H1 (cell line): ENCODE measurements around the gene CHRNA1. TPM values are rescaled to one million over a fixed set of nuclear protein-coding genes. Genes with fewer than 3 reads are reported as not detected.

ENCODE experiments used
- CTCF ChIA-PET: fragments of 300-600 bp; sonication (Branson Sonifier 250); formaldehyde crosslinking; loops from one replicate; lab custom pipeline; 2021; ENCODE audit not compliant: partially characterized antibody; lab: Charles Lee
- POLR2A ChIA-PET: fragments of 300-600 bp; sonication (Branson Sonifier 250); formaldehyde crosslinking; loops from one replicate; lab custom pipeline; 2021; ENCODE audit warnings: inconsistent platforms; ENCODE audit not compliant: partially characterized antibody; lab: Charles Lee
- DNase-seq, 2 experiments: peaks; one replicate each; pipeline versions ENCODE4 v3.0.0 to v3.0.0-alpha.2; 2010 to 2022; ENCODE audit warnings: low spot score in 2 of 2, low read depth in 1 of 2, mixed read lengths in 1 of 2
- FAIRE-seq: peaks from 2 replicates; lab custom pipeline; 2011; peaks lifted over from hg19 to GRCh38; lab: Jason Lieb, UNC
- H2AFZ ChIP-seq: 2 replicates; pipeline ENCODE4 v1.8.1; 2012; ENCODE audit warnings: low read length, inconsistent platforms
- H2AK5ac ChIP-seq: 2 replicates; pipeline ENCODE4 v1.6.1; 2013; ENCODE audit warnings: low read depth, low read length
- H2BK120ac ChIP-seq: replicated peaks from 2 replicates; pipeline ENCODE3; 2013; ENCODE audit warnings: low read depth, low read length, inconsistent platforms
- H2BK12ac ChIP-seq: 2 replicates; pipeline ENCODE4 v1.6.1; 2013; ENCODE audit warnings: low read depth, low read length
- H2BK15ac ChIP-seq: 2 replicates; pipeline ENCODE4 v1.6.1; 2013; ENCODE audit warnings: low read length
- H2BK20ac ChIP-seq: 2 replicates; pipeline ENCODE4 v1.6.1; 2013; ENCODE audit warnings: low read length
- H2BK5ac ChIP-seq: 2 replicates; pipeline ENCODE4 v1.6.1; 2013; ENCODE audit warnings: low read depth, low read length
- H3K14ac ChIP-seq: 2 replicates; pipeline ENCODE4 v1.6.1; 2013; ENCODE audit warnings: inconsistent platforms; ENCODE audit not compliant: insufficient read length
- H3K18ac ChIP-seq: 2 replicates; pipeline ENCODE4 v1.6.1; 2013; ENCODE audit warnings: low read length; ENCODE audit errors: extremely low read depth
- H3K23ac ChIP-seq: 2 replicates; pipeline ENCODE4 v1.6.1; 2013; ENCODE audit warnings: inconsistent platforms; ENCODE audit not compliant: insufficient read length
- H3K23me2 ChIP-seq: 2 replicates; pipeline ENCODE4 v1.6.1; 2013; ENCODE audit warnings: low read depth, low read length
- H3K27ac ChIP-seq: 2 replicates; pipeline ENCODE4 v1.6.1; 2011; ENCODE audit warnings: low read depth, low read length, inconsistent platforms
- H3K27me3 ChIP-seq, 4 experiments: replicated peaks in 1 of 4; 1 replicate in 1 of 4; 2 replicates in 3 of 4; pipeline versions ENCODE4 v1.6.1 to v1.8.1; 2011 to 2013; ENCODE audit warnings: low read length in 3 of 4, mild to moderate bottlenecking in 3 of 4, inconsistent platforms in 2 of 4, mixed read lengths in 2 of 4, moderate library complexity in 1 of 4; ENCODE audit not compliant: control insufficient read depth in 3 of 4, insufficient read depth in 3 of 4; ENCODE audit errors: extremely low read depth in 1 of 4
- H3K36me3 ChIP-seq, 4 experiments: 2 replicates each; pipeline versions ENCODE4 v1.6.1 to v1.8.1; 2011 to 2013; ENCODE audit warnings: mild to moderate bottlenecking in 4 of 4, low read length in 3 of 4, moderate library complexity in 2 of 4, control low read depth in 1 of 4, inconsistent platforms in 1 of 4; ENCODE audit not compliant: insufficient read depth in 4 of 4, control insufficient read depth in 2 of 4
- H3K4ac ChIP-seq: replicated peaks from 2 replicates; pipeline ENCODE3; 2013; ENCODE audit warnings: low read length, low read depth, mixed read lengths, inconsistent platforms; ENCODE audit not compliant: insufficient read length
- H3K4me1 ChIP-seq, 4 experiments: replicated peaks in 1 of 4; 1 replicate in 1 of 4; 2 replicates in 3 of 4; pipeline versions ENCODE4 v1.6.1 to v1.8.1; 2011 to 2013; ENCODE audit warnings: low read length in 3 of 4, inconsistent platforms in 2 of 4, mixed read lengths in 1 of 4; ENCODE audit not compliant: insufficient read depth in 4 of 4, control insufficient read depth in 3 of 4
- H3K4me2 ChIP-seq, 2 experiments: 2 replicates each; pipeline versions ENCODE4 v1.6.1 to v1.8.1; 2011 to 2013; ENCODE audit warnings: low read depth in 2 of 2, low read length in 2 of 2, control low read depth in 1 of 2, inconsistent platforms in 1 of 2, mild to moderate bottlenecking in 1 of 2; ENCODE audit not compliant: insufficient read depth in 1 of 2
- H3K4me3 ChIP-seq, 4 experiments: fragments of 200-600, 300-600 bp in 1 of 4; sonication (generic), shearing (Covaris generic), sonication (Bioruptor Twin) in 1 of 4; 2 replicates each; pipeline versions ENCODE4 v1.5.1 to v1.8.1; 2011 to 2016; ENCODE audit warnings: low read length in 4 of 4, low read depth in 3 of 4, control low read depth in 2 of 4, inconsistent platforms in 2 of 4, mild to moderate bottlenecking in 2 of 4, mixed read lengths in 1 of 4, moderate library complexity in 1 of 4; ENCODE audit not compliant: insufficient read depth in 2 of 4; ENCODE audit errors: extremely low read depth in 1 of 4
- H3K56ac ChIP-seq: replicated peaks from 2 replicates; pipeline ENCODE3; 2013; ENCODE audit warnings: low read depth, mild to moderate bottlenecking, mixed read lengths, low read length, inconsistent platforms; ENCODE audit not compliant: insufficient read length
- H3K79me1 ChIP-seq: 2 replicates; pipeline ENCODE4 v1.6.1; 2013; ENCODE audit warnings: low read depth, low read length, control low read depth
- H3K79me2 ChIP-seq, 2 experiments: 2 replicates each; pipeline versions ENCODE4 v1.6.1 to v1.8.1; 2012 to 2013; ENCODE audit warnings: low read length in 2 of 2, mild to moderate bottlenecking in 2 of 2, inconsistent platforms in 1 of 2; ENCODE audit not compliant: insufficient read depth in 2 of 2, control insufficient read depth in 1 of 2
- H3K9ac ChIP-seq, 4 experiments: replicated peaks in 1 of 4; 1 replicate in 1 of 4; 2 replicates in 3 of 4; pipeline versions ENCODE4 v1.6.1 to v1.8.1; 2011 to 2013; ENCODE audit warnings: low read depth in 3 of 4, low read length in 3 of 4, control low read depth in 2 of 4, mild to moderate bottlenecking in 2 of 4, moderate library complexity in 2 of 4, inconsistent platforms in 1 of 4; ENCODE audit errors: extremely low read depth in 1 of 4
- H3K9me3 ChIP-seq, 2 experiments: 2 replicates each; pipeline versions ENCODE4 v1.6.1 to v1.8.1; 2012 to 2013; ENCODE audit warnings: mild to moderate bottlenecking in 2 of 2, moderate library complexity in 2 of 2, control low read depth in 1 of 2, inconsistent platforms in 1 of 2, low read depth in 1 of 2, low read length in 1 of 2, mixed read lengths in 1 of 2; ENCODE audit not compliant: insufficient read depth in 2 of 2
- H4K20me1 ChIP-seq, 2 experiments: replicated peaks in 1 of 2; 2 replicates each; pipeline versions ENCODE3 to v1.8.1; 2011 to 2013; ENCODE audit warnings: inconsistent platforms in 2 of 2, low read length in 2 of 2, mild to moderate bottlenecking in 1 of 2; ENCODE audit not compliant: insufficient read depth in 2 of 2, control insufficient read depth in 1 of 2
- H4K5ac ChIP-seq: 2 replicates; pipeline ENCODE4 v1.6.1; 2013; ENCODE audit warnings: low read length, low read depth, mixed read lengths, inconsistent platforms; ENCODE audit not compliant: insufficient read length
- H4K8ac ChIP-seq: 2 replicates; pipeline ENCODE4 v1.8.0; 2013; ENCODE audit warnings: mild to moderate bottlenecking, moderate library complexity, low read length, inconsistent platforms; ENCODE audit not compliant: insufficient read depth; ENCODE audit errors: extremely low read depth
- H4K91ac ChIP-seq: replicated peaks from 2 replicates; pipeline ENCODE3; 2013; ENCODE audit warnings: low read length, mixed read lengths, inconsistent platforms; ENCODE audit not compliant: insufficient read length
- CBX5 ChIP-seq: fragments of 300-800, 300-1000 bp; sonication (generic); IDR thresholded peaks from 2 replicates; pipeline ENCODE4 v1.7.1; 2016; ENCODE audit warnings: antibody characterized with exemption, low read length, low read depth
- CHD1 ChIP-seq: IDR thresholded peaks from 2 replicates; pipeline ENCODE4 v1.6.1; 2012; ENCODE audit warnings: low read depth, low read length, improper control_type of control experiment
- CREB1 ChIP-seq: IDR thresholded peaks from 2 replicates; pipeline ENCODE4 v1.6.1; 2012; ENCODE audit warnings: inconsistent platforms
- EGR1 ChIP-seq: IDR thresholded peaks from 2 replicates; pipeline ENCODE4 v1.6.1; 2011; ENCODE audit warnings: low read depth, low read length, borderline replicate concordance
- FOSL1 ChIP-seq: IDR thresholded peaks from 2 replicates; pipeline ENCODE4 v1.6.1; 2011; ENCODE audit warnings: mild to moderate bottlenecking, low read depth, low read length, moderate library complexity; ENCODE audit not compliant: insufficient read depth
- HDAC2 ChIP-seq, 2 experiments: fragments of 300-600 bp in 1 of 2; sonication (generic) in 1 of 2; IDR thresholded peaks; 2 replicates each; pipeline ENCODE4 v1.6.1; 2011 to 2012; ENCODE audit warnings: low read depth in 2 of 2, low read length in 2 of 2, mild to moderate bottlenecking in 2 of 2, moderate library complexity in 2 of 2, borderline replicate concordance in 1 of 2, inconsistent platforms in 1 of 2
- JUN ChIP-seq: IDR thresholded peaks from 2 replicates; pipeline ENCODE4 v1.6.1; 2011; ENCODE audit warnings: low read depth, mild to moderate bottlenecking, improper control_type of control experiment, low read length
- NANOG ChIP-seq: IDR thresholded peaks from 2 replicates; pipeline ENCODE4 v1.6.1; 2011; ENCODE audit warnings: low read length, low read depth, mild to moderate bottlenecking, inconsistent platforms; ENCODE audit not compliant: insufficient read depth, poor library complexity, severe bottlenecking
- RAD21 ChIP-seq, 2 experiments: IDR thresholded peaks in 1 of 2; conservative IDR thresholded peaks in 1 of 2; 2 replicates each; pipeline ENCODE4 v1.6.1; 2011; ENCODE audit warnings: low read depth in 2 of 2, low read length in 2 of 2, improper control_type of control experiment in 1 of 2, inconsistent platforms in 1 of 2, mild to moderate bottlenecking in 1 of 2, moderate library complexity in 1 of 2
- RFX5 ChIP-seq: IDR thresholded peaks from 2 replicates; pipeline ENCODE4 v1.6.1; 2011; ENCODE audit warnings: low read depth, low read length, improper control_type of control experiment, borderline replicate concordance
- RXRA ChIP-seq: IDR thresholded peaks from 2 replicates; pipeline ENCODE4 v1.6.1; 2011; ENCODE audit warnings: low read depth, mild to moderate bottlenecking, low read length, moderate library complexity; ENCODE audit not compliant: insufficient read depth
- SIN3A ChIP-seq, 2 experiments: IDR thresholded peaks in 1 of 2; conservative IDR thresholded peaks in 1 of 2; 2 replicates each; pipeline ENCODE4 v1.6.1; 2011 to 2012; ENCODE audit warnings: low read length in 2 of 2, improper control_type of control experiment in 1 of 2, low read depth in 1 of 2, mild to moderate bottlenecking in 1 of 2
- SP4 ChIP-seq: IDR thresholded peaks from 2 replicates; pipeline ENCODE4 v1.6.1; 2012; ENCODE audit warnings: low read length, inconsistent platforms
- TEAD4 ChIP-seq: IDR thresholded peaks from 2 replicates; pipeline ENCODE4 v1.6.1; 2012; ENCODE audit warnings: low read depth, low read length, inconsistent platforms, mixed read lengths
- WGBS, 2 experiments: shearing (Covaris generic) in 1 of 2; methylation state at CpG; one replicate each; pipeline versions ENCODE4 v1.1.6 to v1.1.7; 2013 to 2015; ENCODE audit warnings: low lambda C conversion rate in 2 of 2, mixed read lengths in 2 of 2, inconsistent platforms in 1 of 2, low coverage in 1 of 2, missing lambda C conversion rate in 1 of 2; ENCODE audit not compliant: insufficient replicate concordance in 2 of 2, insufficient coverage in 1 of 2, insufficient read length in 1 of 2; ENCODE audit errors: extremely low coverage in 1 of 2, missing lambda C conversion rate in 1 of 2; 5-methylcytosine and 5-hydroxymethylcytosine counted together
- polyA plus RNA-seq, 7 experiments: library from polyadenylated mRNA; depleted of rRNA in 3 of 7; stranded (reverse) in 5 of 7; unstranded in 2 of 7; fragments of >200 nt in 5 of 7; fragments of 200-250 nt in 2 of 7; gene quantifications; 1 replicate in 5 of 7; 2 replicates in 1 of 7; 4 replicates in 1 of 7; pipeline versions ENCODE4 v1.2.1 to v1.2.3, GENCODE V29; 2011 to 2013; ENCODE audit warnings: missing spikeins in 2 of 7, mixed read lengths in 2 of 7
- total RNA-seq: library from RNA; stranded (reverse); fragmentation: NEBNext Ultra II Directional; extraction: Animal tissue kit (Norgen Biotek cat#: 25700); gene quantifications from 2 replicates; pipeline ENCODE4 v1.2.1, GENCODE V29; 2021

CHRNA1 gene
- total and polyA plus RNA-seq, 2 of the 8 experiments (the other 6 are each of a cell fraction or from before 2014, with no cell fraction given), result 0.11 to 0.15 TPM

GRCh38 chr2:174713686-174714085 lies 50.6 kb downstream of the CHRNA1 start:
- H3K4me2 ChIP-seq, result no peak overlapping the region

More at GRCh38 chr2:174713686-174714085, 50.6 kb downstream of the CHRNA1 start:
- 100% methylated on average over 2 of the region's 2 CpGs; no CpG with 5 or more reads in 1 of the 2 experiments for WGBS, 2 experiments
- H3K23ac ChIP-seq, result no peak overlapping the region
- H3K79me1 ChIP-seq, result no peaks in the 10 kb centered on the region
- no peak overlapping the region for H2BK15ac ChIP-seq
- no peaks in the 10 kb centered on the region for H3K79me2 ChIP-seq
- H3K18ac ChIP-seq, result no peak overlapping the region
- FAIRE-seq, result no peak
- no peak overlapping the region for H3K27ac ChIP-seq
- no peak overlapping the region for H3K56ac ChIP-seq
- H3K23me2 ChIP-seq, result no peaks in the 10 kb centered on the region
- no peak overlapping the region for H2AFZ ChIP-seq
- H4K91ac ChIP-seq, result no peak overlapping the region
- no peaks in the 10 kb centered on the region for H3K4me1 ChIP-seq
- no peak for DNase-seq
- CTCF ChIA-PET, result interaction anchor here (0.6 to 12.0 kb wide), 3 partner anchors 16 to 608 kb away, joined by 3 to 173 read pairs (median 3); no protein-coding TSS in a partner anchor
- no peak overlapping the region for H2AK5ac ChIP-seq
- no peak for TF ChIP-seq SIN3A (conservative IDR thresholded peaks at IDR 0.05 in 1 of 2, IDR thresholded peaks at IDR 0.05 in 1 of 2; ENCODE audit: low read depth in 1 of 2, low read length in 2 of 2)
- TF ChIP-seq FOSL1, result no peak
- TF ChIP-seq RAD21 (IDR thresholded peaks at IDR 0.05 in 1 of 2, conservative IDR thresholded peaks at IDR 0.05 in 1 of 2; ENCODE audit: low read depth in 2 of 2, low read length in 2 of 2), result no peak
- TF ChIP-seq NANOG, result no peak
- TF ChIP-seq TEAD4, result no peak
- no peak for TF ChIP-seq RXRA
- TF ChIP-seq CBX5, result no peak
- TF ChIP-seq CHD1, result no peak
- no peak for TF ChIP-seq RFX5
- TF ChIP-seq HDAC2 (IDR thresholded peaks at IDR 0.05; ENCODE audit: borderline replicate concordance in 1 of 2, low read depth in 2 of 2, low read length in 2 of 2), result no peak
- TF ChIP-seq EGR1, result no peak
- TF ChIP-seq JUN, result no peak
- no peak for TF ChIP-seq CREB1
- no peak for TF ChIP-seq SP4
- H4K5ac ChIP-seq, result no peak overlapping the region
- no peak overlapping the region for H3K14ac ChIP-seq
- no peaks in the 10 kb centered on the region for H3K9me3 ChIP-seq
- H3K36me3 ChIP-seq, result no peaks in the 10 kb centered on the region
- H3K27me3 ChIP-seq, result no peaks in the 10 kb centered on the region
- no peak overlapping the region for H3K4me3 ChIP-seq
- H4K8ac ChIP-seq, result no peak overlapping the region
- H2BK120ac ChIP-seq, result no peak overlapping the region
- no peak overlapping the region for H3K9ac ChIP-seq
- no peak overlapping the region for H2BK5ac ChIP-seq
- H4K20me1 ChIP-seq, result no peaks in the 10 kb centered on the region
- no peak overlapping the region for H2BK20ac ChIP-seq
- H3K4ac ChIP-seq, result no peak overlapping the region
- POLR2A ChIA-PET, result no interaction called here
- H2BK12ac ChIP-seq, result no peak overlapping the region
